Neural cell (in vitro differentiated cells): ENCODE data around the gene FSIP1. TPM values are rescaled to one million over a fixed set of nuclear protein-coding genes. Genes with fewer than 3 reads are reported as not detected.

ENCODE experiments used
- H2AFZ ChIP-seq: fragments of 200-600, 300-800 bp; sonication (generic), shearing (Covaris generic); 2 replicates; pipeline ENCODE4 v1.6.0; 2014; ENCODE audit warnings: low read depth, mild to moderate bottlenecking, antibody characterized with exemption, low read length, moderate library complexity
- H3F3A ChIP-seq: fragments of 200-600 bp; shearing (Covaris generic); 2 replicates; pipeline ENCODE4 v1.6.1; 2016; ENCODE audit warnings: mild to moderate bottlenecking, moderate library complexity, mixed read lengths, antibody characterized with exemption, low read length; ENCODE audit not compliant: insufficient read depth, poor library complexity, severe bottlenecking
- H3K27ac ChIP-seq: fragments of 200-600, 300-800 bp; sonication (generic), shearing (Covaris generic); 2 replicates; pipeline ENCODE4 v1.5.1; 2014; ENCODE audit warnings: mild to moderate bottlenecking, low read length, moderate library complexity
- H3K27me3 ChIP-seq: fragments of 300-800, 200-600 bp; sonication (generic), shearing (Covaris generic); 2 replicates; pipeline ENCODE4 v1.6.0; 2014; ENCODE audit warnings: mild to moderate bottlenecking, low read depth, low read length, moderate library complexity; ENCODE audit not compliant: insufficient read depth
- H3K36me3 ChIP-seq: fragments of 300-800, 200-600 bp; sonication (generic), shearing (Covaris generic); 2 replicates; pipeline ENCODE4 v1.5.1; 2014; ENCODE audit warnings: mild to moderate bottlenecking, antibody characterized with exemption, low read length, moderate library complexity; ENCODE audit not compliant: insufficient read depth
- H3K4me2 ChIP-seq: fragments of 300-800, 200-600 bp; sonication (generic), shearing (Covaris generic); 2 replicates; pipeline ENCODE4 v1.6.0; 2014; ENCODE audit warnings: mild to moderate bottlenecking, low read length
- H3K4me3 ChIP-seq: fragments of 300-800, 200-600 bp; sonication (generic), shearing (Covaris generic); 2 replicates; pipeline ENCODE4 v1.5.1; 2014; ENCODE audit warnings: mild to moderate bottlenecking, low read length, moderate library complexity
- H3K79me2 ChIP-seq: fragments of 200-600 bp; shearing (Covaris generic); replicated peaks from 2 replicates; pipeline ENCODE4 v1.6.0; 2014; ENCODE audit warnings: mild to moderate bottlenecking, low read length, moderate library complexity; ENCODE audit not compliant: insufficient read depth
- H3K9ac ChIP-seq: fragments of 300-800, 200-600 bp; sonication (generic), shearing (Covaris generic); 2 replicates; pipeline ENCODE4 v1.6.1; 2016; ENCODE audit warnings: mild to moderate bottlenecking, low read length, mixed read lengths
- H3K9me2 ChIP-seq: fragments of 200-600 bp; shearing (Covaris generic); 2 replicates; pipeline ENCODE4 v1.6.1; 2016; ENCODE audit warnings: mild to moderate bottlenecking, low read length, mixed read lengths; ENCODE audit not compliant: insufficient read depth
- H3K9me3 ChIP-seq: fragments of 200-600, 300-800 bp; sonication (generic), shearing (Covaris generic); 2 replicates; pipeline ENCODE4 v1.6.1; 2016; ENCODE audit warnings: mild to moderate bottlenecking, mixed run types, low read length, moderate library complexity, mixed read lengths
- H4K20me1 ChIP-seq: fragments of 200-600 bp; shearing (Covaris generic); 2 replicates; pipeline ENCODE4 v1.6.1; 2016; ENCODE audit warnings: mild to moderate bottlenecking, mixed run types; ENCODE audit not compliant: insufficient read depth
- EP300 ChIP-seq: fragments of 450-650 bp; conservative IDR thresholded peaks from 2 replicates; pipeline ENCODE4 v1.6.1; 2014; ENCODE audit warnings: antibody characterized with exemption, mild to moderate bottlenecking, moderate library complexity; ENCODE audit not compliant: poor library complexity, severe bottlenecking
- EZH2 ChIP-seq: fragments of 200-600, 300-800 bp; shearing (Covaris generic), sonication (generic); IDR thresholded peaks from 2 replicates; pipeline ENCODE4 v1.6.1; 2014; ENCODE audit warnings: antibody characterized with exemption, low read length, borderline replicate concordance, mild to moderate bottlenecking; ENCODE audit not compliant: insufficient read depth, poor library complexity, severe bottlenecking
- MXI1 ChIP-seq: fragments of 450-650 bp; conservative IDR thresholded peaks from 2 replicates; pipeline ENCODE4 v1.6.1; 2014; ENCODE audit warnings: antibody characterized with exemption, mild to moderate bottlenecking; ENCODE audit not compliant: poor library complexity, severe bottlenecking
- POLR2AphosphoS5 ChIP-seq: IDR thresholded peaks from 2 replicates; pipeline ENCODE4 v1.6.1; 2012
- RAD21 ChIP-seq: fragments of 450-650 bp; conservative IDR thresholded peaks from 2 replicates; pipeline ENCODE4 v1.6.1; 2014; ENCODE audit warnings: antibody characterized with exemption, mild to moderate bottlenecking, moderate library complexity
- SMC3 ChIP-seq: fragments of 450-650 bp; conservative IDR thresholded peaks from 2 replicates; pipeline ENCODE4 v1.6.1; 2014; ENCODE audit warnings: antibody characterized with exemption, mild to moderate bottlenecking, moderate library complexity; ENCODE audit not compliant: poor library complexity
- TAF1 ChIP-seq: IDR thresholded peaks from 2 replicates; pipeline ENCODE4 v1.6.1; 2012; ENCODE audit warnings: low read depth
- polyA plus RNA-seq: library from polyadenylated mRNA; depleted of rRNA; stranded (reverse); fragments of >200 nt; gene quantifications from 2 replicates; pipeline ENCODE4 v1.2.3, GENCODE V29; 2014
- TF ChIP-seq, protein P1 (sequence below): fragments of 450-650 bp; IDR thresholded peaks from 2 replicates; pipeline ENCODE4 v1.5.1; 2014; ENCODE audit warnings: antibody characterized with exemption, mild to moderate bottlenecking, moderate library complexity; ENCODE audit not compliant: poor library complexity, severe bottlenecking
- TF ChIP-seq, protein P2 (sequence below): IDR thresholded peaks from 2 replicates; pipeline ENCODE4 v1.6.1; 2012; ENCODE audit warnings: borderline replicate concordance

FSIP1 gene
- polyA plus RNA-seq, 1 donor from 2014 or later: 3.8 TPM

DNA sequence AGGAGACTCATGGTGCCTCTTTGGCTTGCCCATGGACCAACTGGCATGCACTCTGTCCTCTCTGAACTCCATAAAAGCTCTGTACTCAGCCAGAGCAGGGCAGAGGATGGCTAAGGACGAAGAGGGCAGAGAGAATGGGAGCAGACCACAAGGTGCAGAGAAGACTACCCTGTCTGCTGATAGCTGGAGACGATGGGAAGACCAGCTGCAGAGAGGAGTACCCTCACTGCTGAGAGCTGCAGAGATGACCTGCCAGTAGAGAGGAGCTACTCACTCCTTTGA lies 136.7 kb downstream of the FSIP1 start:
- no peaks in the 10 kb centered on the region for H3F3A ChIP-seq
- no peak overlapping the region for H3K9ac ChIP-seq
- H3K9me2 ChIP-seq: no peaks in the 10 kb centered on the region
- H3K9me3 ChIP-seq: no peaks in the 10 kb centered on the region
- H3K27me3 ChIP-seq: no peaks in the 10 kb centered on the region
- no peak overlapping the region for H3K4me3 ChIP-seq
- H3K27ac ChIP-seq: no peak overlapping the region
- no peaks in the 10 kb centered on the region for H3K36me3 ChIP-seq
- H2AFZ ChIP-seq: no peak overlapping the region
- no peaks in the 10 kb centered on the region for H4K20me1 ChIP-seq
- H3K79me2 ChIP-seq: no peaks in the 10 kb centered on the region
- TF ChIP-seq MXI1 (no peak), TAF1 (no peak), RAD21 (no peak), POLR2AphosphoS5 (no peak), EZH2 (no peak), SMC3 (no peak), EP300 (no peak)
- TF ChIP-seq, protein P1, sequence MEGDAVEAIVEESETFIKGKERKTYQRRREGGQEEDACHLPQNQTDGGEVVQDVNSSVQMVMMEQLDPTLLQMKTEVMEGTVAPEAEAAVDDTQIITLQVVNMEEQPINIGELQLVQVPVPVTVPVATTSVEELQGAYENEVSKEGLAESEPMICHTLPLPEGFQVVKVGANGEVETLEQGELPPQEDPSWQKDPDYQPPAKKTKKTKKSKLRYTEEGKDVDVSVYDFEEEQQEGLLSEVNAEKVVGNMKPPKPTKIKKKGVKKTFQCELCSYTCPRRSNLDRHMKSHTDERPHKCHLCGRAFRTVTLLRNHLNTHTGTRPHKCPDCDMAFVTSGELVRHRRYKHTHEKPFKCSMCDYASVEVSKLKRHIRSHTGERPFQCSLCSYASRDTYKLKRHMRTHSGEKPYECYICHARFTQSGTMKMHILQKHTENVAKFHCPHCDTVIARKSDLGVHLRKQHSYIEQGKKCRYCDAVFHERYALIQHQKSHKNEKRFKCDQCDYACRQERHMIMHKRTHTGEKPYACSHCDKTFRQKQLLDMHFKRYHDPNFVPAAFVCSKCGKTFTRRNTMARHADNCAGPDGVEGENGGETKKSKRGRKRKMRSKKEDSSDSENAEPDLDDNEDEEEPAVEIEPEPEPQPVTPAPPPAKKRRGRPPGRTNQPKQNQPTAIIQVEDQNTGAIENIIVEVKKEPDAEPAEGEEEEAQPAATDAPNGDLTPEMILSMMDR: no peak
- TF ChIP-seq, protein P2, sequence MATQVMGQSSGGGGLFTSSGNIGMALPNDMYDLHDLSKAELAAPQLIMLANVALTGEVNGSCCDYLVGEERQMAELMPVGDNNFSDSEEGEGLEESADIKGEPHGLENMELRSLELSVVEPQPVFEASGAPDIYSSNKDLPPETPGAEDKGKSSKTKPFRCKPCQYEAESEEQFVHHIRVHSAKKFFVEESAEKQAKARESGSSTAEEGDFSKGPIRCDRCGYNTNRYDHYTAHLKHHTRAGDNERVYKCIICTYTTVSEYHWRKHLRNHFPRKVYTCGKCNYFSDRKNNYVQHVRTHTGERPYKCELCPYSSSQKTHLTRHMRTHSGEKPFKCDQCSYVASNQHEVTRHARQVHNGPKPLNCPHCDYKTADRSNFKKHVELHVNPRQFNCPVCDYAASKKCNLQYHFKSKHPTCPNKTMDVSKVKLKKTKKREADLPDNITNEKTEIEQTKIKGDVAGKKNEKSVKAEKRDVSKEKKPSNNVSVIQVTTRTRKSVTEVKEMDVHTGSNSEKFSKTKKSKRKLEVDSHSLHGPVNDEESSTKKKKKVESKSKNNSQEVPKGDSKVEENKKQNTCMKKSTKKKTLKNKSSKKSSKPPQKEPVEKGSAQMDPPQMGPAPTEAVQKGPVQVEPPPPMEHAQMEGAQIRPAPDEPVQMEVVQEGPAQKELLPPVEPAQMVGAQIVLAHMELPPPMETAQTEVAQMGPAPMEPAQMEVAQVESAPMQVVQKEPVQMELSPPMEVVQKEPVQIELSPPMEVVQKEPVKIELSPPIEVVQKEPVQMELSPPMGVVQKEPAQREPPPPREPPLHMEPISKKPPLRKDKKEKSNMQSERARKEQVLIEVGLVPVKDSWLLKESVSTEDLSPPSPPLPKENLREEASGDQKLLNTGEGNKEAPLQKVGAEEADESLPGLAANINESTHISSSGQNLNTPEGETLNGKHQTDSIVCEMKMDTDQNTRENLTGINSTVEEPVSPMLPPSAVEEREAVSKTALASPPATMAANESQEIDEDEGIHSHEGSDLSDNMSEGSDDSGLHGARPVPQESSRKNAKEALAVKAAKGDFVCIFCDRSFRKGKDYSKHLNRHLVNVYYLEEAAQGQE: no peak
- H3K4me2 ChIP-seq: no peak overlapping the region

DNA sequence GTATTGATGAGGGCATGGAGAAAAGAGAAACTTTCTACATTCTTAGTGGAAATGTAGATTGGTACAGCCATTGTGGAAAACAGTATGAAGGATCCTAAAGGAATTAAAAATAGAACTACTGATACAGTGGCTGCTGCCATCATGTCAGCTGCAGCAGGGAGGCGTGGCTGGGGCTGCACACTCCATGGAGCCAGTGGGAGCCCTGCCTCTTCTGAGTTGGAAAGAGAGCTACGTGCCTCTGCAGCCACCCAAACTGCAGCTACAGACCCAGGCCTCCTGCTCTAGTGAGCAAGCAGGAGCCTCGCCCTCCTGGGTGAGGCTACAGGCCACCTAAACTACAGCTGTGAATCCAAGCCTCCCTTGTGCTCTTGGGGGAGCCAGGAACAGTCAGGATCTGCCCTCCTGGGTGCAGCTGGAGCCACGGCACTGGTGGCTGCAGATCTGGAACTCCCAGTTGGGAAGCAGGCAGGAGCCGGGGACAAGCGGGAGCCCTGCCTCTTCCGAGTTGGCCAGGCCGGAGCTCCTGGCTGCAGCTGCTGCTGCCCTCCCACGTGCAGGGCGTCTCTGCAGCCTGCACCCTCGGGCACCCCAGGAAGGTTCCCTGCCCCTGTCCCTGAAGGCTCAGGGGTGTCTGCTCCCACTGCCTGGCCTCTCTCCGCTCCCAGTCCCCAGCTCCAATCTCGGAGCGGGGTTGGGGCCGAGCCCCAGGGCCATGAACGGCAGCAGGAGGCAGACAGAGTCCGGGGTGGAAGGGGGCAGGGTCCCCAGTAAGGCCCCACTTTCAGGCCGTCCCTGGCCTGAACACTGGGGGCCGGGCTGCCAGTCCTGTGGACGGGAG lies 137.3 kb downstream of the FSIP1 start:
- H3K9me3 ChIP-seq: no peaks in the 10 kb centered on the region
- H2AFZ ChIP-seq: no peak overlapping the region
- no peak overlapping the region for H3K27ac ChIP-seq
- no peaks in the 10 kb centered on the region for H3F3A ChIP-seq
- H3K36me3 ChIP-seq: no peaks in the 10 kb centered on the region
- no peaks in the 10 kb centered on the region for H3K9me2 ChIP-seq
- H3K4me3 ChIP-seq: no peak overlapping the region
- TF ChIP-seq EZH2 (no peak), EP300 (no peak), RAD21 (no peak), POLR2AphosphoS5 (no peak), MXI1 (no peak), SMC3 (no peak), TAF1 (no peak)
- TF ChIP-seq, protein P1: no peak
- TF ChIP-seq, protein P2: no peak
- H3K4me2 ChIP-seq: no peak overlapping the region
- no peaks in the 10 kb centered on the region for H3K79me2 ChIP-seq
- no peaks in the 10 kb centered on the region for H3K27me3 ChIP-seq
- no peaks in the 10 kb centered on the region for H4K20me1 ChIP-seq
- no peak overlapping the region for H3K9ac ChIP-seq
